Femur (tissue), 1 donor: Measurements from ENCODE around the gene TLE4.
"Not testable (repeated sequence)": the region's sequence is repeated elsewhere in the genome, so short reads cannot be mapped to it uniquely, and the experiment has no call there.

Source experiments
- DNase-seq: peaks from one replicate; pipeline ENCODE4 v3.0.0-alpha.2; 2017

Gene TLE4

DNA sequence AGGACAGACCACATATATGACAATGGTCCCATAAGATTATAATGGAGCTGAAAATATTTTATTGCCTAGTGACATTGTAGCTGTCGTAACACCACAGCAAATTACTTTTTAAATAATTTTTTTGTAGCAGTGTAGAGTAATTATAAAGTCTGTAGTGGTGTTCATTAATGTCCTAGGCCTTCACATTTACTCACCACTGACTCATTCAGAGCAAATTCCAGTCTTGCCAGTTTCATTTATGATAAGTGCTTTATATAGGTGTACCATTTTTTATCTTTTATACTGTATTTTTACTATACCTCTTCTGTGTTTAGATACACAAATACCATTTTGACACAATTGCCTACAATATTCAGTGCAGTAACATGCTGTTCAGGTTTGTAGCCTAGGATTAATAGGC is 67.6 kb downstream of the TLE4 start:
- no peak for DNase-seq

- not testable (repeated sequence) for DNase-seq
These were observed 68.3 kb downstream of the TLE4 start for GRCh38 chr9:79640067-79640466.

DNA sequence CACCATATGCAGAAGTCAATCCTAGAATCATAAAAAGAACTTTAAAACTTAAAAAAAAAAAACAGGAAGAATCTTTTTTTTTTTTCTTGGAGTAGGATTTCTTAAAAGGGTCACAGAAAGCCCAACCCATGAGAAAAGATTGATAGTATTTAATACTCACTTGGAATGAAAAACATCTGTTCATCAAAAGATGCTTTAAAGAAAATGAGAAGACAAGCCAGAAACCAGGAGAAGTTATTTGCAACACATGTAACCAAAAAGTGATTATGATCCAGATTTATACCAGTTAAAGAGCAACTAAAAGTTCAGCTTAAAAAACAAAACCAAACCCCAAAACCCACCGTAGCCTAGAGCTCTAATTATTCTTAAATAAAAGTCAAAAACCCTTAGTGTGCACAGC is 69.3 kb downstream of the TLE4 start:
- DNase-seq, result no peak

DNA sequence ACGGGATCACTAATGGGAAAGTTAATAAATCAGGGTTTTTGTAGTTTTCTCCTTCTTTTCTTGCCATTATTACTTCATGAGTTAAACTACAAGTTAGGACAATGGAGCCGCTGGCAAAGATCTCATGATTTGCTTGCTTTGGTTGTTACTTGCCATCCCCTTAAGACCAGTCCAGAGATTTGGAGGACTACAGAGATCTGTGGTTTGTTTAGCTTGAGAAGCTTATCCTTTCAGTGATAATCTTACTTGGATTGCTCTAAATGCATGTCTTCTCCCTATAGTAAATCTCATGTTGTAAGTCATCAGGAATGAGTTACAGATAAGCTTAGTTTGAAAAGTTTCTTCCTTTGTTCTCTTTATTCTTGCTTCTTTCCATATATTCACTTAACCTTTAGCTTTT is 70.9 kb downstream of the TLE4 start:
- no peak for DNase-seq

DNA sequence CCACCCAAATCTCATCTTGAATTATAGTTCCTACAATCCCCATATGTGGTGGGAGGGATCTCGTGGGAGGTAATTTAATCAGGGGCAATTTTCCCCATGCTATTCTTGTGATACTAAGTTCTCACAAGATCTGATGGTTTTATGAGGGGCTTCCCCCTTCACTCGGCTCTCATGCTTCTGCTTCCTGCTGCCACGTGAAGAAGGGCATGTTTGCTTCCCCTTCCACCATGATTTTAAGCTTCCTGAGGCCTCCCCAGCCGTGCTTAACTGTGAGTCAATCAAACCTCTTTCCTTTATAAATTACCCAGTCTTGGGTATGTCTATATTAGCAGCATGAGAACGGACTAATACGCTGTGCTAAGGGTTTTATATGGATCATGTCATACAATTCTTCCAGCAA is 72.3 kb downstream of the TLE4 start:
- no peak for DNase-seq

- no peak for DNase-seq
These were observed 72.8 kb downstream of the TLE4 start for GRCh38 chr9:79644601-79645000.

DNA sequence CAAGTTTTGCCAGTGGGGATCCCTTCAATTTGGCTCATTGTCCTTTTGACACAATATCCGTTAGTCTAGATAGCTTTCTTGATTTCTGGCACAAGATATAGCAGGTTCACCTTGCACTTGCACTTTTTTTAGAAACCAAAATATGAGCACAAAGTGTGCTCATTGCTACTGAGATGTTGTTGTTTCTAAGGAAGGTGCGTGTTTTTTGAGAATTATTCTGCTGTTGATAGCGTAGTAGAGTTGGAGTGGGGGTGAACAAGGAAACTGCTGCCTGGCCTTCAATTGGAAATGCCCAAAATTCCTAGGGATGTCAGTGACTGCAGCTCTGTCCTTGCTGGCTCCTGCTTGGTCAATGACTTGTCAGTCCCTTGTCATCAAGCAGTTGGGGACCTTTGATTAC is 73.3 kb downstream of the TLE4 start:
- DNase-seq, result no peak

GRCh38 chr9:79646096-79646495 is 74.3 kb downstream of the TLE4 start:
- no peak for DNase-seq

- DNase-seq, result no peak
These were observed 79.6 kb downstream of the TLE4 start for GRCh38 chr9:79651251-79651795.

GRCh38 chr9:79652598-79652997 is 80.8 kb downstream of the TLE4 start:
- DNase-seq, result no peak

GRCh38 chr9:79654591-79655382 is 83.0 kb downstream of the TLE4 start:
- not testable (repeated sequence) for DNase-seq

DNA sequence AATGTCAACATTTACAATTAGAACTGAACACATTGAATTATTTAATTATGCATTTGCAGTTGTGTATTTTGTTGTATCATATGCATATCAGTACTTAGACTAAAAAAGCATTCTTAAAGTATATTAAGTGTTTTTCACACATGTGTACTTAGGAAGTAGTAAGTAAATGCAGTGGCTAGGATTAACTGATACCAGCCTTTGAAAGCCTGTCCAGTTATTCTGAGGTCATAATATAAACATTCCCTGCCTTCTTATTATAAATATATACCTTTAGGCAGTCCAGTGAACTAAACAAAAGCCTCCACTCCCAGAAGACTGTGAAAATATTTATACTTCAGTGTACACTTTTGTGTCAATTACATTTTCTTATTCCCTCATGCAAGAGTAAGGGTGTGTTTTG is 83.8 kb downstream of the TLE4 start:
- no peak for DNase-seq

GRCh38 chr9:79656169-79656568 is 84.4 kb downstream of the TLE4 start:
- no peak for DNase-seq

GRCh38 chr9:79657891-79658290 is 86.1 kb downstream of the TLE4 start:
- no peak for DNase-seq

DNA sequence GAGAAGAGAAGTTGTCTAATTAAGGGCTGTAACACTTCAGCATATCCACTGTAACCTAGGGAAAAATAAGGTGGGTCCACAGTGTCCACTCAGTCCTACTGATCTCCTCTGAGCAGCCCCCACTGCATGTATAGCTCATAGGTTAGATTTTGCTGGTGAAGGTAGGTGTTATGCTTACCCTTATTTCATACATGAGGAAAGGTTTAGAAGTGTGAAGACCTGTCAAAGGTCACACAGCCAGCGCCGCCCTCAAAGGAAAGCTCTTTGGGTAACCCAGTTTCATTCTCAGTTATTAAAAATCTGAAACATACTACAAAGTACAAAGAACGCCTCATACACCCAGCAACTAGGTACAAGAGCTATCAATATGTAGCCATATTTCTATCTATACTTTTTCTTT is 87.2 kb downstream of the TLE4 start:
- DNase-seq, result no peak

GRCh38 chr9:79660615-79661014 is 88.8 kb downstream of the TLE4 start:
- DNase-seq, result no peak

DNA sequence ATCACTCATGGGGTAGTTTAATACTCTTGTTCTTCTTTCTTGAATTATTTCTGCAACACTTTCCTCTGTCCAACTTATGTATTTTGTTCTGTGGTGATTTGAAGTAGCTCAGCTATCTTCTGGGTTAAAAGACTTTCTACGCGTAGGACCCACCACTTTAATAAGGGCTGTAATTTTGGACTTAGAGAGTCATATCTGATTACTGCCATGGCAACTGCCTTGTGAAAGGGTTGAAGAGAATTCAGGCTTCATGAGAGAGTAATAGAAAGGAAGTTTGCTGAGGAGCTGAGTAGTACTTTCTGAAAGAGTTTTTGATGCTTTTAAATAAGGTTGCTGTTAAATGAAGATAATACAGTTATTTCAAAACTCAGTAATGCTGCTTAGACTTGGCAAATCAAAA is 89.5 kb downstream of the TLE4 start:
- no peak for DNase-seq

- DNase-seq, result no peak
These were observed 90.2 kb downstream of the TLE4 start for GRCh38 chr9:79661886-79662536.

DNA sequence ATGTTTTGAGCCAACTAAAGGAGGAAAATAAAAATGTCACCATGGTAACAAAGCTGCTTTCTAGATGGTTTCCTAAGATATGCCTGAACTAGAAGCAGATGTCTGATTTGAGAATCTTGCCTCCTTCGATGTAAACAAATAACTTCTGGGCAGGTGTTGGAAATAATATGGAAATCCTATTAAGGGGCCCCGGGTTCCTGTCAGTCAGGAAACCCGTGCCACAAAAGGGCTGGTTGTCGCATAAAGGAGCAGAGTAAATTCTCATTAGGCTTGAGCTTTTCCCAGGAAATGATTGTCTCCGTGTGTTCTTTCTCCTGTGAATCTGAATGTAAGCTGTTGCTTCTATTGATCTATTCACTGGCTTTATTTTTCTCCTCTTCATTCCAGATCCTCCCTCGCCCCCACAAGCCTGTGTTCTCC is 90.8 kb downstream of the TLE4 start:
- no peak for DNase-seq

- DNase-seq, result no peak
These were observed 91.5 kb downstream of the TLE4 start for GRCh38 chr9:79663300-79663699.

DNA sequence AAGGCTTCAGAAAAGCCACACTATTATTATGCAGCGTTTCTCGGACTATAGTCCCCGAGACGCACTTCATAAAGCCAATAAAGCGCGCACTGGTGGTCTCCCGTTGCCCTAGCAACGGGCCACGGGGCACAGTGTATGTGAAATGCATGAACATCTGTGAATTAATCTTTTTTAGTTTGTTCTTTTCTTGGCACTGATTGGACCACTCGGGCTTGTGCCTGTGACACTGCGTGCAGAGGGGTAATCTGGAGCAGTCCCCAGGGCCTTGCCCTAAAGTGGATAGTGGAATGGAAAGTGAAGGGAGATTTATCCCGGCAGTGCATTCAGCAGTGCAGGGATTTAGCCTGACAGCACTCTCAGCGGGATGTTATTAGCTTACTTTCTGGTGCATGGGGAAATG is 92.1 kb downstream of the TLE4 start:
- peak; percentile 43 for DNase-seq

DNA sequence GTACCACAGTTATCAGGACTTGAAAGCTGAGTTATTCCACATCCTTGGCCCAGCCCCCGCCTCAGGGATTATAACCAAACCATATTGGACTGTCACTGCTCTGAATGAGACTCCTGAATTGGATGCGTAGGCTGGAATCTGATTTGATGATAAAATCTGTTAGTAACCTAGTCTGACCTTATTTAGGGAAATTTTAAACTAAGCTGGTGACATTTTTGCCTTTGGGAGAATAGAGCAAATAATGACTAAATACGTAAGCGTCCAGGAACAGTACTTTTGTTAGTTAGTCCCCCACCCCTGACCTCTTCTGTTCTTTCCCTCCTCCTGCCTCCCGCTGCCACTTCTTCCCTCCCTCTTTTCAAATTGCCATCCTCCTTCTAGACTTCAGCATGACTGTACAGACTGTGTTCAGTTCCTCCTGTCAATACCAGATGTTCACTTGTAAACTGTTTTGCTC is 92.6 kb downstream of the TLE4 start:
- DNase-seq, result no peak

- no peak for DNase-seq
These were observed 93.6 kb downstream of the TLE4 start for GRCh38 chr9:79665369-79665768.

- no peak for DNase-seq
These were observed 94.2 kb downstream of the TLE4 start for GRCh38 chr9:79665931-79666330.
